Prostate gland (tissue), 2 donors: ENCODE results near the gene SMC1B.

Source experiments
- CTCF ChIP-seq, 4 experiments: fragments of 200-600 bp in 2 of 4; fragments of 450-650 bp in 2 of 4; sonication (generic) in 2 of 4; IDR thresholded peaks; 1 replicate in 3 of 4; 2 replicates in 1 of 4; pipeline ENCODE4 v1.5.1; 2016 to 2019; ENCODE audit warnings: antibody characterized with exemption in 4 of 4, mild to moderate bottlenecking in 2 of 4, moderate library complexity in 2 of 4
- POLR2A ChIP-seq: fragments of 450-650 bp; IDR thresholded peaks from one replicate; pipeline ENCODE4 v1.6.1; 2016; ENCODE audit warnings: antibody characterized with exemption, mild to moderate bottlenecking

- TF ChIP-seq CTCF (IDR thresholded peaks at IDR 0.05) (no peak), POLR2A (no peak)
Measured at GRCh38 chr22:45456811-45457210, 43.4 kb upstream of the SMC1B start.
